ENCODE measurements around the gene RBM33. TPM values are rescaled to one million over a fixed set of nuclear protein-coding genes. Genes with fewer than 3 reads are reported as not detected.

RBM33 gene
- total RNA-seq, 1 donor from 2014 or later: 73.2 TPM

- TF ChIP-seq CTCF (conservative IDR thresholded peaks at IDR 0.05): no peak
- Mint-ChIP-seq H3K9me3 (no peaks in the 10 kb centered on the region), H3K4me1 (no peaks in the 10 kb centered on the region), H3K36me3 (ENCODE audit: low read depth) (peaks cover 33% of the 10 kb centered on the region), H3K27me3 (ENCODE audit: low read depth) (no peaks in the 10 kb centered on the region), H3K4me3 (no peak overlapping the region), H3K27ac (ENCODE audit: unreplicated experiment) (no peak overlapping the region)
- DNase-seq (ENCODE audit: low read depth, low spot score): no peak
These were observed 70.8 kb downstream of the RBM33 start for GRCh38 chr7:155715111-155715805.

GRCh38 chr7:155717010-155717744, 72.7 kb downstream of the RBM33 start:
- TF ChIP-seq CTCF (conservative IDR thresholded peaks at IDR 0.05): no peak
- H3K4me3 Mint-ChIP-seq: no peak overlapping the region
- no peak for DNase-seq (ENCODE audit: low read depth, low spot score)
- peaks cover 23% of the 10 kb centered on the region for H3K36me3 Mint-ChIP-seq (ENCODE audit: low read depth)
- no peak overlapping the region for H3K27ac Mint-ChIP-seq (ENCODE audit: unreplicated experiment)
- peaks cover 3% of the 10 kb centered on the region for H3K4me1 Mint-ChIP-seq
- H3K9me3 Mint-ChIP-seq: no peaks in the 10 kb centered on the region
- no peaks in the 10 kb centered on the region for H3K27me3 Mint-ChIP-seq (ENCODE audit: low read depth)

- Mint-ChIP-seq H3K27me3 (ENCODE audit: low read depth) (no peaks in the 10 kb centered on the region), H3K4me3 (no peak overlapping the region), H3K36me3 (ENCODE audit: low read depth) (peaks cover 6% of the 10 kb centered on the region), H3K4me1 (peaks cover 12% of the 10 kb centered on the region), H3K27ac (ENCODE audit: unreplicated experiment) (no peak overlapping the region), H3K9me3 (no peaks in the 10 kb centered on the region)
- no peak for TF ChIP-seq CTCF (conservative IDR thresholded peaks at IDR 0.05)
- no peak for DNase-seq (ENCODE audit: low read depth, low spot score)
These were observed 76.6 kb downstream of the RBM33 start for GRCh38 chr7:155721056-155721455.

GRCh38 chr7:155722118-155722517, 77.7 kb downstream of the RBM33 start:
- Mint-ChIP-seq H3K4me1 (peaks cover 12% of the 10 kb centered on the region), H3K4me3 (no peak overlapping the region), H3K27me3 (ENCODE audit: low read depth) (no peaks in the 10 kb centered on the region), H3K36me3 (ENCODE audit: low read depth) (peaks cover 6% of the 10 kb centered on the region), H3K9me3 (no peaks in the 10 kb centered on the region), H3K27ac (ENCODE audit: unreplicated experiment) (no peak overlapping the region)
- DNase-seq (ENCODE audit: low read depth, low spot score): no peak
- TF ChIP-seq CTCF (conservative IDR thresholded peaks at IDR 0.05): no peak

GRCh38 chr7:155722936-155723335, 78.5 kb downstream of the RBM33 start:
- H3K27me3 Mint-ChIP-seq (ENCODE audit: low read depth): no peaks in the 10 kb centered on the region
- H3K9me3 Mint-ChIP-seq: no peaks in the 10 kb centered on the region
- peaks cover 6% of the 10 kb centered on the region for H3K36me3 Mint-ChIP-seq (ENCODE audit: low read depth)
- no peak for DNase-seq (ENCODE audit: low read depth, low spot score)
- no peak for TF ChIP-seq CTCF (conservative IDR thresholded peaks at IDR 0.05)
- no peak overlapping the region for H3K4me3 Mint-ChIP-seq
- no peak overlapping the region for H3K27ac Mint-ChIP-seq (ENCODE audit: unreplicated experiment)
- H3K4me1 Mint-ChIP-seq: peaks cover 12% of the 10 kb centered on the region

All from neural crest cell (in vitro differentiated cells).